Neural cell (in vitro differentiated cells): Measurements from ENCODE around the gene FGR. TPM values are rescaled to one million over a fixed set of nuclear protein-coding genes. Genes with fewer than 3 reads are reported as not detected.

Experiments
- H2AFZ ChIP-seq: fragments of 200-600, 300-800 bp; sonication (generic), shearing (Covaris generic); 2 replicates; pipeline ENCODE4 v1.6.0; 2014; ENCODE audit warnings: low read depth, mild to moderate bottlenecking, antibody characterized with exemption, low read length, moderate library complexity
- H3F3A ChIP-seq: fragments of 200-600 bp; shearing (Covaris generic); 2 replicates; pipeline ENCODE4 v1.6.1; 2016; ENCODE audit warnings: mild to moderate bottlenecking, moderate library complexity, mixed read lengths, antibody characterized with exemption, low read length; ENCODE audit not compliant: insufficient read depth, poor library complexity, severe bottlenecking
- H3K27ac ChIP-seq: fragments of 200-600, 300-800 bp; sonication (generic), shearing (Covaris generic); 2 replicates; pipeline ENCODE4 v1.5.1; 2014; ENCODE audit warnings: mild to moderate bottlenecking, low read length, moderate library complexity
- H3K27me3 ChIP-seq: fragments of 300-800, 200-600 bp; sonication (generic), shearing (Covaris generic); 2 replicates; pipeline ENCODE4 v1.6.0; 2014; ENCODE audit warnings: mild to moderate bottlenecking, low read depth, low read length, moderate library complexity; ENCODE audit not compliant: insufficient read depth
- H3K36me3 ChIP-seq: fragments of 300-800, 200-600 bp; sonication (generic), shearing (Covaris generic); 2 replicates; pipeline ENCODE4 v1.5.1; 2014; ENCODE audit warnings: mild to moderate bottlenecking, antibody characterized with exemption, low read length, moderate library complexity; ENCODE audit not compliant: insufficient read depth
- H3K4me2 ChIP-seq: fragments of 300-800, 200-600 bp; sonication (generic), shearing (Covaris generic); 2 replicates; pipeline ENCODE4 v1.6.0; 2014; ENCODE audit warnings: mild to moderate bottlenecking, low read length
- H3K4me3 ChIP-seq: fragments of 300-800, 200-600 bp; sonication (generic), shearing (Covaris generic); 2 replicates; pipeline ENCODE4 v1.5.1; 2014; ENCODE audit warnings: mild to moderate bottlenecking, low read length, moderate library complexity
- H3K79me2 ChIP-seq: fragments of 200-600 bp; shearing (Covaris generic); replicated peaks from 2 replicates; pipeline ENCODE4 v1.6.0; 2014; ENCODE audit warnings: mild to moderate bottlenecking, low read length, moderate library complexity; ENCODE audit not compliant: insufficient read depth
- H3K9ac ChIP-seq: fragments of 300-800, 200-600 bp; sonication (generic), shearing (Covaris generic); 2 replicates; pipeline ENCODE4 v1.6.1; 2016; ENCODE audit warnings: mild to moderate bottlenecking, low read length, mixed read lengths
- H3K9me2 ChIP-seq: fragments of 200-600 bp; shearing (Covaris generic); 2 replicates; pipeline ENCODE4 v1.6.1; 2016; ENCODE audit warnings: mild to moderate bottlenecking, low read length, mixed read lengths; ENCODE audit not compliant: insufficient read depth
- H3K9me3 ChIP-seq: fragments of 200-600, 300-800 bp; sonication (generic), shearing (Covaris generic); 2 replicates; pipeline ENCODE4 v1.6.1; 2016; ENCODE audit warnings: mild to moderate bottlenecking, mixed run types, low read length, moderate library complexity, mixed read lengths
- H4K20me1 ChIP-seq: fragments of 200-600 bp; shearing (Covaris generic); 2 replicates; pipeline ENCODE4 v1.6.1; 2016; ENCODE audit warnings: mild to moderate bottlenecking, mixed run types; ENCODE audit not compliant: insufficient read depth
- CTCF ChIP-seq: fragments of 450-650 bp; IDR thresholded peaks from 2 replicates; pipeline ENCODE4 v1.5.1; 2014; ENCODE audit warnings: antibody characterized with exemption, mild to moderate bottlenecking, moderate library complexity; ENCODE audit not compliant: poor library complexity, severe bottlenecking
- EP300 ChIP-seq: fragments of 450-650 bp; conservative IDR thresholded peaks from 2 replicates; pipeline ENCODE4 v1.6.1; 2014; ENCODE audit warnings: antibody characterized with exemption, mild to moderate bottlenecking, moderate library complexity; ENCODE audit not compliant: poor library complexity, severe bottlenecking
- EZH2 ChIP-seq: fragments of 200-600, 300-800 bp; shearing (Covaris generic), sonication (generic); IDR thresholded peaks from 2 replicates; pipeline ENCODE4 v1.6.1; 2014; ENCODE audit warnings: antibody characterized with exemption, low read length, borderline replicate concordance, mild to moderate bottlenecking; ENCODE audit not compliant: insufficient read depth, poor library complexity, severe bottlenecking
- MXI1 ChIP-seq: fragments of 450-650 bp; conservative IDR thresholded peaks from 2 replicates; pipeline ENCODE4 v1.6.1; 2014; ENCODE audit warnings: antibody characterized with exemption, mild to moderate bottlenecking; ENCODE audit not compliant: poor library complexity, severe bottlenecking
- POLR2AphosphoS5 ChIP-seq: IDR thresholded peaks from 2 replicates; pipeline ENCODE4 v1.6.1; 2012
- RAD21 ChIP-seq: fragments of 450-650 bp; conservative IDR thresholded peaks from 2 replicates; pipeline ENCODE4 v1.6.1; 2014; ENCODE audit warnings: antibody characterized with exemption, mild to moderate bottlenecking, moderate library complexity
- REST ChIP-seq: IDR thresholded peaks from 2 replicates; pipeline ENCODE4 v1.6.1; 2012; ENCODE audit warnings: borderline replicate concordance
- SMC3 ChIP-seq: fragments of 450-650 bp; conservative IDR thresholded peaks from 2 replicates; pipeline ENCODE4 v1.6.1; 2014; ENCODE audit warnings: antibody characterized with exemption, mild to moderate bottlenecking, moderate library complexity; ENCODE audit not compliant: poor library complexity
- TAF1 ChIP-seq: IDR thresholded peaks from 2 replicates; pipeline ENCODE4 v1.6.1; 2012; ENCODE audit warnings: low read depth
- polyA plus RNA-seq: library from polyadenylated mRNA; depleted of rRNA; stranded (reverse); fragments of >200 nt; gene quantifications from 2 replicates; pipeline ENCODE4 v1.2.3, GENCODE V29; 2014

The FGR gene
- polyA plus RNA-seq, 1 donor from 2014 or later = not detected

GRCh38 chr1:27678747-27679146, 43.8 kb upstream of the FGR start:
- H3K27ac ChIP-seq = no peak overlapping the region
- H3K4me3 ChIP-seq = no peak overlapping the region
- TF ChIP-seq EZH2 (no peak), RAD21 (no peak), SMC3 (no peak), POLR2AphosphoS5 (no peak), REST (no peak), MXI1 (no peak), EP300 (no peak), TAF1 (no peak), CTCF (no peak)
- H3K79me2 ChIP-seq = no peaks in the 10 kb centered on the region
- H3K4me2 ChIP-seq = no peak overlapping the region
- no peaks in the 10 kb centered on the region for H3K9me2 ChIP-seq
- H3K27me3 ChIP-seq = no peaks in the 10 kb centered on the region
- no peaks in the 10 kb centered on the region for H3K36me3 ChIP-seq
- no peaks in the 10 kb centered on the region for H4K20me1 ChIP-seq
- no peaks in the 10 kb centered on the region for H3K9me3 ChIP-seq
- H3K9ac ChIP-seq = no peak overlapping the region
- no peak overlapping the region for H2AFZ ChIP-seq
- H3F3A ChIP-seq = no peaks in the 10 kb centered on the region

- Histone ChIP-seq H3K9ac (no peak overlapping the region), H3F3A (peaks cover 3% of the 10 kb centered on the region), H3K9me3 (no peaks in the 10 kb centered on the region), H3K27me3 (no peaks in the 10 kb centered on the region), H2AFZ (no peak overlapping the region), H3K27ac (no peak overlapping the region), H3K79me2 (no peaks in the 10 kb centered on the region), H4K20me1 (no peaks in the 10 kb centered on the region), H3K36me3 (no peaks in the 10 kb centered on the region), H3K9me2 (no peaks in the 10 kb centered on the region), H3K4me2 (no peak overlapping the region), H3K4me3 (no peak overlapping the region)
- TF ChIP-seq CTCF = no peak
- no peak for TF ChIP-seq SMC3
- no peak for TF ChIP-seq REST
- TF ChIP-seq EP300 = no peak
- TF ChIP-seq POLR2AphosphoS5 = no peak
- no peak for TF ChIP-seq EZH2
- TF ChIP-seq RAD21 = no peak
- no peak for TF ChIP-seq TAF1
- TF ChIP-seq MXI1 = no peak
Measured at GRCh38 chr1:27676410-27676809, 41.4 kb upstream of the FGR start.
